ENCODE results near the gene RIPOR3.
"Not testable (repeated sequence)": the region's sequence is repeated elsewhere in the genome, so short reads cannot be mapped to it uniquely, and the experiment has no call there.

RIPOR3 gene

GRCh38 chr20:50724851-50725723 is 33.7 kb upstream of the RIPOR3 start:
- no peak for DNase-seq

DNA sequence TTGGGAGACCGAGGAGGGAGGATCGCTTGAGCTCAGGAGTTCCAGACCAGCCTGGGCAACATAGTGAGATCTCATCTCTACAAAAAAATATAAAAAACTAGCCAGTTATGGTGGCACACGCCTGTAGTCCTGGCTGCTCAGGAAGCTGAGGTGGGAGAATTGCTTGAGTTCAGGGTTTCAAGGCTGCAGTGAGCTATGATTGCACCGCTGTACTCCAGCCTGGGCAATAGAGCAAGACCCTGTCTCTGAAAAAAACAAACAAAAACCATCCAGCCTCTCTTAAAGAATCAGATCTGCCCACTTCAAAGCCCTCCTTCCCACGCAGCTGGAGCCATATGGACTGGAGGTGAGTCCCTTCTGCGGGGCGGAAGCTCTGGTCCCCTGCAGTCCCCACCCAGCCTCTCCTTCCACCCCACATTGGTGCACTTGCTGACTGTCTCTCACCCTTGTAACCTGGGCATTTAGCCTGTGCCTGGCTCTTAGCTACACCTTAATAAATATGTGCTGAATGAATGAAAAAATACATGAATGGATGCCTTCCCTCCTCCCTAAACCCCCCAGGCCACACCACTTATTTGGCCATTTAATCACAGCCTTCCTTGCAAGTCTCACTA is 32.9 kb upstream of the RIPOR3 start:
- no peak for DNase-seq

GRCh38 chr20:50723672-50724071 is 32.3 kb upstream of the RIPOR3 start:
- DNase-seq = no peak

DNA sequence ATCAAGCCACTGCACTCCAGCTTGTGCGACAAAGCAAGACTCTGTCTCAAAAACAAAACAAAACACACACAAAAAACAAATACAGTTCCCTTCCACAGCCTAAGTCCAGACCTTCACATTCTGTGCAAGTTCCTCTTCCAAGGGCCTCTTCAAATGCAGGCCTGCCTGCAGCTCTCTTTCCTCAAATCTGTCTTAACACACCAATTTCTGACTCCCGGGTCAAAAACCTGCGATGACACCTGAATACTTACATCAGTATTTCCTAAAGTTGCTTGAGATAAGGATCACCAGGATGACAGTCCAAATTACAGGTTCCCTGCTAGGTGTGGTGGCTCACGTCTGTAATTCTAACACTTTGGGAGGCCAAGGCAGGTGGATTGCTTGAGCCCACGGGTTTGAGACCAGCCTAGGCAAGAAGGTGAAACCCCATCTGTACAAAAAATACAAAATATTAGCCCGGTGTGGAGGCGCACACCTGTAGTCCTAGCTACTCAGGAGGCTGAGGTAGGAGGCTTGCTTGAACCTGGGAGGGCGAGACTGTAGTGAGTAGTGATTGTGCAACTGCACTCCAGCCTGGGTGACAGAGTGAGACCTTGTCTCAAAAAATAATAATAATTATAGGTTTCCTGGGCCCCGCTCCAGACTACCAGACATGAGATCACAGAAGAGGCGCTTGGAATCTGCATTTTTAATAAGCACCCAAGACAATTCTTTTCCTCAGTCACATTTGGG is 31.2 kb upstream of the RIPOR3 start:
- no peak for DNase-seq

- no peak for DNase-seq
These were observed 30.5 kb upstream of the RIPOR3 start for GRCh38 chr20:50721881-50722281.

- DNase-seq = no peak
These were observed 29.2 kb upstream of the RIPOR3 start for GRCh38 chr20:50720582-50720981.

DNA sequence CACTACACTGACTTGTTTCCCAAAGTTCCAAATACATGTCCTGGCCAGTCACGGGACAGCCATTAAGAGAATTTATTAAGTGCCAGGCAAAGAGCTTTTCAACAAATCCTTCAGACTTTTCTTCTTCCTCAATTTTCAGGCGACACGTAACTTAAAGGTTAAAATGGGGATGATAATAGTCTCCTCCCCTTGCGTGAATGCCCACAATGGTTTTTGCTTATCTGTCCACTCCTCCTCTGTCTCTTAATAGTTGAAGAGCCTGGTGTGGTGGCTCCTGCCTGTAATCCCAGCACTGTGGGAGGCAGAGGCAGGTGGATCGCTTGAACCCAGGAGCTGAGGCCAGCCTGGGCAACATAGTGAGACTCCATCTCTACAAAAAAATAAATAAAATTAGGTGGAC is 28.7 kb upstream of the RIPOR3 start:
- no peak for DNase-seq

DNA sequence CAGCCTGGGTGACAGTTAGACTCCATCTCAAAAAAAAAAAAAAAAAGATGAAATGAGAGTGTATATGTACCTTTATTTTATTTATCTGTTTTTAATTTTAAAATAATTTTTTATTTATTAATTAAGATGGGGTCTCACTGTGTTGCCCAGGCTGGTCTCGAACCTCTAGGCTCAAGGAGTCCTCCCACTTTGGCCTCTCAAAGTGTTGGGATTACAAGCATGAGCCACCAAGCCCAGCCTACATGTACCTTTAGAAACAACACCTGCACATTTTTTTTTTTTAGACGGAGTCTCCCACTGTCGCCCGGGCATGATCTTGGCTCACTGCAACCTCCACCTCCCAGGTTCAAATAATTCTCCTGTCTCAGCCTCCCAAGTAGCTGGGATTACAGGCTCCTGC is 28.0 kb upstream of the RIPOR3 start:
- no peak for DNase-seq

DNA sequence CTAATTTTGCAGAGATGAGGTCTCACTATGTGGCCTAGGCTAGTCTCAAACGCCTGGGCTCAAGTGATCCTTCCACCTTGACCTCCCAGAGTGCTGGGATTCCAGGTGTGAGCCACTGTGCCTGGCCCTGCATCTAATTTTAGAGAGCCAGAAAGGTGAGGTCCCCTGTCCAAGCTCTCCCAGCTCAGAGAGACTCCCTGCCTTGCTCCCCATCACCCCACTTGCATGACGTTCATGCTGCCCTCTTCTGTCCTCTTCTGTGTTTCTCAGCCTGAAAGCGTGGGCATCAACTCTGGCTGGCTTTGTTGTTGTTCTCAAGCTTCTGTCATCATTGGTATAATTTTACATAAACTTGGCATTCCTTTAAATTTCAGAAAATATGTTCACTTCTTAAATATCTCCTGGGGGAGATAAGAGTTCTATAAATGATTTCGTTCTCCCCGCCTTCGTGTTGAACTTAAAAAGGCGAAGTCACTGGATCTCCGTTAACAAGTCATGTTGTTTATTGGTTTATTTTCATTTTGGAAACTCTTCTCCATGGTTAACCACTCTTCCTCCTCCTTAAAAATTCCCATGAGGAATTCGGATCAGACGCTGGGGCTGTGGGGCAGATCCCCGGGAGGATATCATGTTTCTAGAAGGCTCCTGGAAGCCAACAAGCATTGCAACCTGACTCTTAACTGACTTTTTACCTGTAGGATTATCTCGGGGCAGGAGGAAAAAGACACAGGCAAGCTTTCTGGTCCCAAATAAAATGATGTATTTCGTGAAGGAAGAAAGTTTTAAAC is 26.8 kb upstream of the RIPOR3 start:
- DNase-seq = peak in 1 of 2 experiments; percentile 6

- no peak for DNase-seq
These were observed 26.0 kb upstream of the RIPOR3 start for GRCh38 chr20:50717312-50717711.

DNA sequence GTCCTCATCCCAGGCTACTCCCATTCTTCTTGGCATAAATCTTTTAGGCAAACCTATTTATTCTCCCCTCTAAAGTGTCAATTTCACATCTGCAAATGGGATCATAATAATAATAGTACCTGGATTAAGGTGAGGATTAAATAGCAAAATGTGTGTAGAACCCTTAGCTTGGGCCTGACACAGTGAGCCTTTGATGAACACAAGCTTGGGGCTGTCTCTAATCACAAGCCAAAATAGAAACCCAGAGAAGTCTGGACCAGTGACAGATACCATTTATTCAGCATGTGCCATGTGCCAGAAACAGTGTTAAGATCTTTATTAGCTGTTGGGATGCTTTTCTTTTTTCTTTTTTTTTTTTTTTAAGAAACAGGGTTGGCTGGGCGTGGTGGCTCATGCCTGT is 25.2 kb upstream of the RIPOR3 start:
- DNase-seq = no peak

DNA sequence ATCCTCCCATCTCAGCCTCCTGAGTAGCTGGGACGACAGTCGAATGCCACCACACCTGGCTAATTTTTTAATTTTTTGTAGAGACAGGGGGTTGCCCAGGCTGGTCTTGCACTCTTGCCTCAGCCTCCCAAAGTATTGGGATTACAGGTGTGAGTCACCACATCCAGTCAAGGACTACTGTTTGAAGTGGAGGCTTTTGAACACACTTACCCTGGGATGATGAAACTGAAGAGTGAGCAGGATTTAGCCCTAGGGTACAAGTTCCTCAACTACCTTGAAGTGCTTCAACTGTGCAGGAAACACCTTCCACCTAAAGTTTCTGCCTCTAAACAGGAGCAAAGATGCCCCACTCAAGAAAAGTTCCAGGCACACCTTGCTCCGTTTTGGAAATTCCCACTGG is 24.4 kb upstream of the RIPOR3 start:
- no peak for DNase-seq

GRCh38 chr20:50714426-50714825 is 23.1 kb upstream of the RIPOR3 start:
- not testable (repeated sequence) for DNase-seq

- DNase-seq = no peak
These were observed 22.3 kb upstream of the RIPOR3 start for GRCh38 chr20:50713657-50714101.

GRCh38 chr20:50712771-50713656 is 21.7 kb upstream of the RIPOR3 start:
- no peak for DNase-seq

GRCh38 chr20:50711113-50711825 is 19.9 kb upstream of the RIPOR3 start:
- DNase-seq = no peak

- DNase-seq = no peak
These were observed 19.2 kb upstream of the RIPOR3 start for GRCh38 chr20:50710492-50711063.

DNA sequence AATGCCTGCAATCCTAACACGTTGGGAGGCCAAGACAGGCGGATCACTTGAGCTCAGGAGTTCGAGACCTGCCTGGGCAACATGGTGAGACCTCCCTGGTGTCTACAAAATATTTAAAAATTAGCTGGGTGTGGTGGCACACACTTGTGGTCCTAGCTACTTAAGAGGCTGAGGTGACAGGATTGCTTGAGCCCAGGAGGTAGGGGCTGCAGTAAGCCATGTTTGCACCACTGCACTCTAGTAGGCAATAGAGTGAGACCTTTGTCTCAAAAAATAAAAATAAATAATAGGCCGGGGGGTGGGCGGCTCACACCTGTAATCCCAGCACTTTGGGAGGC is 18.3 kb upstream of the RIPOR3 start:
- no peak for DNase-seq

DNA sequence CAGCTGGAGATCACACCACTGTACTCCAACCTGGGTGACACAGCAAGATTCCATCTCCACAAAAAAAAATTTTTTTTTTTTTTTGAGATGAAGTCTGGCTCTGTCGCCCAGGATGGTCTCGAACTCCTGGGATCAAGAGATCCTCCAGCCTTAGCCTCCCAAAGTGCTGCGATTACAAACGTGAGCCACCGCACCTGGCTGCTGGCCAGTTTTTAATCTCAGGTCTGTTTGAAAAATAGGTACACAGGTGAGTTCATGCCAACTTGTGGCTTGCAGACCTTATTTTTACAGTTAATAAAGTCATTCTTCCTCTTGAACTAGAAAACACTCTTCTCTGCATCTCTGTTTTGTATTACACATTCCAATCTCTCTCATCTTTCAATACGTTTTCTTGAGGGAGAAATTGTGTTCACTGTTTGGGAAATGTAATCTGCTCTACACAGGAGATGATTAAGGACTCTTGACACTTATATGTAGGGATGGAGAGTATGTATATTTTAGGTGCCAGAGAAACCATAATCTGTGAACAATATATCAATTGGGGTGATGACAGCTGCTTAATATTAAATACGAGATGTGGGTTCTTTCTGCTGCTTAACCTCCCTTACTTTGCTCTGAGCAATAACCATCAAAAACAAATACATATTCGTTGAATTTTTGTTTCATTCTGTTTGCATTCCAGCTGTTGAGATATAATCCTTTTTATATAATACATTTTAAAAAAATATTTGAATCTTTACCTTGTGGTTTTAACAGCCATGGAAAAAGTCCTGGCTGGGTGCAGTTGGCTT is 17.7 kb upstream of the RIPOR3 start:
- DNase-seq = no peak

DNA sequence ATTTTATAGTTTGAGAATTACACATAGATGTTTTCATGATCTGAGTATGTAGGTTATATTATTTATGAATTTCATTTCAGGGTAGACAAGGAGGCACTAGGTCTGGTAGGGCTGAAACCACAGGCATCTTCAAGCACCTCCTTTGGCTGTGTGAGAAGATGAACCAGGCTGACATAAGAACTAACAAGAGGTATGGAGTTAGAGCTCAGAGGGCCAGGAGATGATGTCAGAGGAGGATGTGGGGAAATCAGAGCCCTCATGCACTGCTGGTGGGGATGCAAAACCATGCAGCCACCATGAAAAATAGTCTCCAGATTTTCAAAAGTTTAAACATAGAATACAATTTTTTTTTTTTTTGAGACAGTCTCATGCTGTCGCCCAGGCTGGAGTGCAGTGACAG is 13.6 kb upstream of the RIPOR3 start:
- DNase-seq = no peak

Data from NCI-H187 (cell line).